Activated effector memory CD4-positive, alpha-beta T cell treated with anti-CD3 and anti-CD28 coated beads, Interleukin-2, amount 50 U/mL, for 16 hours (primary cell): ENCODE results near the gene AAMDC.
"Not testable (repeated sequence)": the region's sequence is repeated elsewhere in the genome, so short reads cannot be mapped to it uniquely, and the experiment has no call there.

Experiments used
- DNase-seq: peaks from one replicate; pipeline ENCODE4 v3.0.0-alpha.2; 2020

Gene AAMDC

GRCh38 chr11:77890100-77890614 lies 69.2 kb downstream of the AAMDC start:
- not testable (repeated sequence) for DNase-seq

DNA sequence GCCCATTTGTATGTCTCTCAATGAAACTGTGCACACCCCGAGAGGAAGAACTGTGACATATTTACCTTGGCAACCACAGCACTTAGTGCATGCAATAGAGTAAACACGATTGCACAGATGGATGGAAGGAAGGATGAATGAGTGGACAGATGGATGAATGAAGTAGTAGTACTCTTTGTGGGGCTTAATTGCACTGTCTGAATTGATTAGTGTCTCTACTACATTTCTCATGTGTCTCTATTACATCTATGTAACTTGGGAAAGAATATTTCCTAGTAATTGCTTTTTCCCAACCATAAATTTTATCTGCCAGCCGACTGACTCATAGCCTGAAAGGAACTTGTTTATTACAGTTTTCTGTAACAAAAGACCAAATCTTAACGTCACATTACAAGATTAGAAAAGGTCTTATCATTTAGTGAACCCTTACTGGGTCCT lies 69.7 kb downstream of the AAMDC start:
- not testable (repeated sequence) for DNase-seq

DNA sequence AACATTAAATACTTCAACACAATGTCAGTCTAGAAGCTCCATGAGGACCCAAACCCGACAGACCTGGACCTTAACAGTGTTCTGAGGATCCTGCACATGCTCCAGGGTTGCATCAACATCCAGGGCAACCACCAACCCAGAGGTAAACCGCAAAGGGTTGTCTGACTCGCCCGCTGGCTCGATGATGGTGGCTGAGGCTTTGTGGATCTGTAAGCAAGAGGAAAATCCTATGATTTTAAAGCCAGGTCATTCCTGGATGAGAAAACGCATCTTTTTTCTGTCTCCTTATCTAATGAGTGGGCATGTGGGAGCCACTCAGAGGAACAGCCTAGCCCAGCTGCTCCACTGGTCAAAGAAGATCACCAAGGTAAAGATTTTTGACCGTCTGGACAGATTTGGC lies 70.3 kb downstream of the AAMDC start:
- not testable (repeated sequence) for DNase-seq

GRCh38 chr11:77891703-77892102 lies 70.8 kb downstream of the AAMDC start:
- not testable (repeated sequence) for DNase-seq

DNA sequence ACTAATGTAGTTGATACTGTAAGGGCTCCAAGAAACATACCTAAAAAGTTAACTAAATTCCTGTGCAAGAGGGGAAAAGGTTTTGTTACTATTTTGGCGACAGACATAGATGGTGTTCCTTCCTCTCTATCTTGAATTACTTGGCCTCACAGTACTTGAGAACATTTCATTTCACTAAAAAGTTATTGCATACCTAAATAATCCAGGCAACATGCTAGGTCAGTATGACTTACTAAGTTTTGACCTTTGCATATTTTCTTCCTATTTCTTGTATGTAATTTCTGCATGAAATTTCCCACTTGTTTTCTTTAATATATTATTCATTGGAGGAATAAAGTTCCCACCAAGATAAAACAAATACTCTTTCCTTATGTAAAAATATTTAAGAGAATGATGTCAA lies 74.0 kb downstream of the AAMDC start:
- not testable (repeated sequence) for DNase-seq

DNA sequence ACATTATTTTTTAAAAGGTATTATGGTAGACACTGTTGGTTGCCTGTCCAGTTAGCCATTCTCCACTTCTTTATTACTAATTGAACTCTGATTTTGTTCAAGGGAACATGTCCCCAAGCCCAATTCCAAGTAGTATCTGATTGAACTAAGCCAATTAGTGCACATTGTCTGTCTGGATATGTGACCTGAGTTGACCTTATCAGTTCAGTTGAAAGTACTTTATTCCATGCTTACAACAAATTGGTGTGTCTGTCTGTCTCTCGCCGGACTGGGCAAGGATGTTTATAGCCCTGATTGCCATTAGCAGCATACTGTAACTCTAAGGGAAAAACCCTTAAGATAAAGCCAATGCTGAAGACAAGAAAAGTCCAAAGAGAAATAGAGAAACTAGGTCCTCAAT lies 87.9 kb downstream of the AAMDC start:
- DNase-seq, result no peak

GRCh38 chr11:77909277-77909676 lies 88.3 kb downstream of the AAMDC start:
- DNase-seq, result no peak

GRCh38 chr11:77910828-77911227 lies 89.9 kb downstream of the AAMDC start:
- not testable (repeated sequence) for DNase-seq

- not testable (repeated sequence) for DNase-seq
These were observed 92.8 kb downstream of the AAMDC start for GRCh38 chr11:77913608-77914306.

- DNase-seq, result not testable (repeated sequence)
These were observed 93.4 kb downstream of the AAMDC start for GRCh38 chr11:77914307-77914791.

DNA sequence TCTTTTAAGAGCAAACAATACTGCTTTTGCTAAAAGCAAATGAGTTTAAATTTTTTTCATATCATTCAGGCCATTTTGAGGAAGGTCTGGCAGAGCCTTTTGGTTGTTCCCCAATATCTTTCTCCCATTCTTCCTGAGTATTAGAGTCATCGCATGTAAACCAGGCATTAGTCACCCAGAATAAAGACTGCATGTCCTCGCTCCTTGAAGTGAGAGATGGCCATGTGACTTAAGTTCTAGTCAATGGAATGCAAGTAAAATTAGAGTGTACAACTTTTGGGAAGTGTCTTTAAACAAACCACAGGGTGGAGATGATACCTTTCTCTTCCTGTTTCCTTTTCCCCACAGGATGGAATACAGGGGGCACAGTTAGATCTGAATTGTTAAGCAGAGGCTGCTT lies 96.8 kb downstream of the AAMDC start:
- DNase-seq, result not testable (repeated sequence)
